Lower leg skin (tissue), 3 donors: ENCODE measurements around the gene CYP2F1.

Experiments
- CTCF ChIP-seq, 3 donors: fragments of 450-650 bp; IDR thresholded peaks; one replicate each; pipeline ENCODE4 v1.5.1; 2016; ENCODE audit warnings: antibody characterized with exemption in 3 of 3, mild to moderate bottlenecking in 3 of 3, moderate library complexity in 2 of 3
- POLR2A ChIP-seq, 2 donors: fragments of 450-650 bp; IDR thresholded peaks; one replicate each; pipeline ENCODE4 v1.6.1; 2016 to 2017; ENCODE audit warnings: antibody characterized with exemption in 2 of 2, mild to moderate bottlenecking in 1 of 2, moderate library complexity in 1 of 2

- TF ChIP-seq CTCF (IDR thresholded peaks at IDR 0.05) (no peak), POLR2A (IDR thresholded peaks at IDR 0.05) (no peak)
Observed at GRCh38 chr19:41111750-41112295, 2.4 kb upstream of the CYP2F1 start.
